Mesothelial cell of epicardium (in vitro differentiated cells): ENCODE data around the gene CEP104. TPM values are rescaled to one million over a fixed set of nuclear protein-coding genes. Genes with fewer than 3 reads are reported as not detected.

Experiments used
- DNase-seq, 2 experiments: peaks; one replicate each; pipeline ENCODE4 v3.0.0; 2021; ENCODE audit warnings: low spot score in 2 of 2; ENCODE audit not compliant: unreplicated experiment in 2 of 2
- H3K27ac Mint-ChIP-seq: 2 replicates; pipeline ENCODE4 v1.8.0; 2021; ENCODE audit warnings: mixed read lengths
- H3K27me3 Mint-ChIP-seq: 2 replicates; pipeline ENCODE4 v1.8.0; 2021; ENCODE audit warnings: low read depth, mixed read lengths
- H3K36me3 Mint-ChIP-seq: 2 replicates; pipeline ENCODE4 v1.8.0; 2021; ENCODE audit warnings: mixed read lengths
- H3K4me1 Mint-ChIP-seq: 2 replicates; pipeline ENCODE4 v1.8.0; 2021; ENCODE audit warnings: mixed read lengths
- H3K4me3 Mint-ChIP-seq: 2 replicates; pipeline ENCODE4 v1.8.0; 2021; ENCODE audit warnings: mild to moderate bottlenecking, moderate library complexity, mixed read lengths
- H3K9me3 Mint-ChIP-seq: 2 replicates; pipeline ENCODE4 v1.8.0; 2021; ENCODE audit warnings: mixed read lengths
- CTCF ChIP-seq: fragments of 200-600 bp; sonication (generic); IDR thresholded peaks from one replicate; pipeline ENCODE4 v1.5.0; 2021; ENCODE audit warnings: antibody characterized with exemption; ENCODE audit not compliant: unreplicated experiment
- total RNA-seq: library from RNA; stranded (reverse); gene quantifications from 3 replicates; pipeline ENCODE4 v1.2.1, GENCODE V29; 2021

CEP104 gene
- total RNA-seq, 1 donor from 2014 or later = 37.0 TPM

- Mint-ChIP-seq H3K4me1 (peaks cover 5% of the 10 kb centered on the region), H3K36me3 (peaks cover 27% of the 10 kb centered on the region), H3K27me3 (no peaks in the 10 kb centered on the region), H3K27ac (no peak overlapping the region), H3K4me3 (no peak overlapping the region), H3K9me3 (peaks cover 16% of the 10 kb centered on the region)
- TF ChIP-seq CTCF = no peak
- no peak for DNase-seq
Observed at GRCh38 chr1:3895951-3896325, 38.9 kb upstream of the CEP104 start.

GRCh38 chr1:3895279-3895950, 38.4 kb upstream of the CEP104 start:
- H3K27me3 Mint-ChIP-seq = no peaks in the 10 kb centered on the region
- H3K27ac Mint-ChIP-seq = peak overlapping the region; percentile 34
- peaks cover 5% of the 10 kb centered on the region for H3K4me1 Mint-ChIP-seq
- DNase-seq = no peak
- peaks cover 27% of the 10 kb centered on the region for H3K36me3 Mint-ChIP-seq
- no peak overlapping the region for H3K4me3 Mint-ChIP-seq
- no peak for TF ChIP-seq CTCF
- H3K9me3 Mint-ChIP-seq = peaks cover 16% of the 10 kb centered on the region

GRCh38 chr1:3894626-3895278, 37.7 kb upstream of the CEP104 start:
- Mint-ChIP-seq H3K27me3 (no peaks in the 10 kb centered on the region), H3K9me3 (peaks cover 16% of the 10 kb centered on the region), H3K27ac (no peak overlapping the region), H3K36me3 (peaks cover 33% of the 10 kb centered on the region), H3K4me3 (no peak overlapping the region), H3K4me1 (peaks cover 5% of the 10 kb centered on the region)
- DNase-seq = no peak
- TF ChIP-seq CTCF = no peak

- Mint-ChIP-seq H3K4me1 (peaks cover 2% of the 10 kb centered on the region), H3K27me3 (no peaks in the 10 kb centered on the region), H3K4me3 (no peak overlapping the region), H3K36me3 (peaks cover 35% of the 10 kb centered on the region), H3K27ac (no peak overlapping the region), H3K9me3 (peaks cover 7% of the 10 kb centered on the region)
- DNase-seq = no peak
- no peak for TF ChIP-seq CTCF
Observed at GRCh38 chr1:3893190-3893589, 36.2 kb upstream of the CEP104 start.

DNA sequence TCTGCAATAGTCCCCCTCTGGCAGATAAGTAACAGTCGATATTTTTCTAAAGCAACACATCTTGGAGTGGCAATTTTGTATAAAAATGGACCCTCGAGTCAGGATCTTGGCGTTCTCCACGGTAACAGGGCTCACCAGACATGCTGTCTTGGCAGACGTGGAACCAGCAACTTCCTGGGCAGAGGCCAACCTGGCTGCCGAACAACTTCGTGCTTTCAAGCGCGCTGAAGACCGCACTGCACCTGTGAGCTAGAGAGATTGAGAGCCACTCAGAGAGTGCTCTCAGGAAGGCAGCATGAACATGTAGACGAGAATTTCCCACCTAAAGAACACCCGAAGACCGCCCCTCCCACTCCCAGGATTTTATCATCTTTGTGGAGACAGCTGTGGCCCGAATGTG, 35.7 kb upstream of the CEP104 start:
- Mint-ChIP-seq H3K36me3 (peaks cover 35% of the 10 kb centered on the region), H3K27me3 (no peaks in the 10 kb centered on the region), H3K4me1 (peaks cover 2% of the 10 kb centered on the region), H3K9me3 (peaks cover 7% of the 10 kb centered on the region), H3K27ac (no peak overlapping the region), H3K4me3 (no peak overlapping the region)
- no peak for DNase-seq
- no peak for TF ChIP-seq CTCF
